Suprapubic skin (tissue), 3 donors: ENCODE data around the gene SHFL.

Experiments
- CTCF ChIP-seq, 2 donors: fragments of 200-600 bp in 1 of 2; fragments of 450-650 bp in 1 of 2; sonication (generic) in 1 of 2; IDR thresholded peaks; one replicate each; pipeline ENCODE4 v1.5.1; 2016 to 2019; ENCODE audit warnings: antibody characterized with exemption in 2 of 2, mild to moderate bottlenecking in 1 of 2, moderate library complexity in 1 of 2
- POLR2A ChIP-seq, 2 donors: fragments of 450-650 bp; IDR thresholded peaks; one replicate each; pipeline ENCODE4 v1.6.1; 2017; ENCODE audit warnings: antibody characterized with exemption in 2 of 2, mild to moderate bottlenecking in 2 of 2, moderate library complexity in 2 of 2

GRCh38 chr19:10104130-10104513 lies 18.0 kb downstream of the SHFL start:
- TF ChIP-seq CTCF (IDR thresholded peaks at IDR 0.05) = no peak
- no peak for TF ChIP-seq POLR2A (IDR thresholded peaks at IDR 0.05)
